Measurements from ENCODE around the gene DCAF15. TPM values are rescaled to one million over a fixed set of nuclear protein-coding genes. Genes with fewer than 3 reads are reported as not detected.
"Not testable (repeated sequence)": the region's sequence is repeated elsewhere in the genome, so short reads cannot be mapped to it uniquely, and the experiment has no call there.

DCAF15 gene
- total RNA-seq, 2 donors from 2014 or later = 17.1 to 19.2 TPM

- DNase-seq = no peak
- ATAC-seq = no peak
- intact Hi-C loops (cut with DNase I) = no loop called here
These were observed 16.7 kb downstream of the DCAF15 start for GRCh38 chr19:13968999-13969398.

GRCh38 chr19:13969897-13970296 is 17.6 kb downstream of the DCAF15 start:
- ATAC-seq (no peak), DNase-seq (no peak)
- intact Hi-C loops (cut with DNase I) = no loop called here

- intact Hi-C loops (cut with DNase I); DNase-seq; ATAC-seq: not testable (repeated sequence)
These were observed 19.6 kb downstream of the DCAF15 start for GRCh38 chr19:13971868-13972267.

- no peak for DNase-seq
- intact Hi-C loops (cut with DNase I) = no loop called here
- ATAC-seq = no peak
These were observed 20.3 kb downstream of the DCAF15 start for GRCh38 chr19:13972368-13973155.

GRCh38 chr19:13973479-13973878 is 21.2 kb downstream of the DCAF15 start:
- DNase-seq; intact Hi-C loops (cut with DNase I); ATAC-seq: not testable (repeated sequence)

- intact Hi-C loops (cut with DNase I) = no loop called here
- no peak for DNase-seq
- no peak for ATAC-seq
These were observed 21.8 kb downstream of the DCAF15 start for GRCh38 chr19:13974073-13974472.

GRCh38 chr19:13975870-13976269 is 23.6 kb downstream of the DCAF15 start:
- intact Hi-C loops (cut with DNase I) = no loop called here
- DNase-seq = no peak
- ATAC-seq = peak in 1 of 2 donors; percentile 16

- ATAC-seq = peak in 1 of 2 donors; percentile 4
- intact Hi-C loops (cut with DNase I) = no loop called here
- DNase-seq = no peak
These were observed 24.1 kb downstream of the DCAF15 start for GRCh38 chr19:13976446-13976845.

- DNase-seq = no peak
- intact Hi-C loops (cut with DNase I) = no loop called here
- no peak for ATAC-seq
These were observed 25.5 kb downstream of the DCAF15 start for GRCh38 chr19:13977803-13978202.

- peak; percentile 90 to 93 for ATAC-seq
- DNase-seq = peak; percentile 92
- intact Hi-C loops (cut with DNase I) = no loop called here
These were observed 26.3 kb downstream of the DCAF15 start for GRCh38 chr19:13978351-13979243.

GRCh38 chr19:13979244-13979615 is 26.9 kb downstream of the DCAF15 start:
- intact Hi-C loops (cut with DNase I) = no loop called here
- DNase-seq (no peak), ATAC-seq (peak; percentile 5 to 21)

GRCh38 chr19:13979686-13980085 is 27.4 kb downstream of the DCAF15 start:
- intact Hi-C loops (cut with DNase I) = no loop called here
- ATAC-seq (no peak), DNase-seq (no peak)

- intact Hi-C loops (cut with DNase I) = no loop called here
- DNase-seq (no peak), ATAC-seq (no peak)
These were observed 28.0 kb downstream of the DCAF15 start for GRCh38 chr19:13980340-13980739.

- no peak for ATAC-seq
- intact Hi-C loops (cut with DNase I) = no loop called here
These were observed 28.7 kb downstream of the DCAF15 start for GRCh38 chr19:13981021-13981420.

GRCh38 chr19:13981467-13981866 is 29.2 kb downstream of the DCAF15 start:
- ATAC-seq (no peak), DNase-seq (no peak)
- intact Hi-C loops (cut with DNase I) = no loop called here

More at GRCh38 chr19:13981021-13981420, 28.7 kb downstream of the DCAF15 start:
- DNase-seq = no peak

- no peak for DNase-seq
- no peak for ATAC-seq
- intact Hi-C loops (cut with DNase I) = no loop called here
These were observed 29.7 kb downstream of the DCAF15 start for GRCh38 chr19:13981988-13982501.

GRCh38 chr19:13982773-13983172 is 30.5 kb downstream of the DCAF15 start:
- intact Hi-C loops (cut with DNase I) = no loop called here
- ATAC-seq = no peak
- DNase-seq = no peak

GRCh38 chr19:13983213-13983889 is 31.0 kb downstream of the DCAF15 start:
- DNase-seq (no peak), ATAC-seq (no peak)
- intact Hi-C loops (cut with DNase I) = no loop called here

- DNase-seq (no peak), ATAC-seq (no peak)
- intact Hi-C loops (cut with DNase I) = no loop called here
These were observed 31.9 kb downstream of the DCAF15 start for GRCh38 chr19:13984186-13984585.
